ENCODE data around the gene PRKCA.

The PRKCA gene

DNA sequence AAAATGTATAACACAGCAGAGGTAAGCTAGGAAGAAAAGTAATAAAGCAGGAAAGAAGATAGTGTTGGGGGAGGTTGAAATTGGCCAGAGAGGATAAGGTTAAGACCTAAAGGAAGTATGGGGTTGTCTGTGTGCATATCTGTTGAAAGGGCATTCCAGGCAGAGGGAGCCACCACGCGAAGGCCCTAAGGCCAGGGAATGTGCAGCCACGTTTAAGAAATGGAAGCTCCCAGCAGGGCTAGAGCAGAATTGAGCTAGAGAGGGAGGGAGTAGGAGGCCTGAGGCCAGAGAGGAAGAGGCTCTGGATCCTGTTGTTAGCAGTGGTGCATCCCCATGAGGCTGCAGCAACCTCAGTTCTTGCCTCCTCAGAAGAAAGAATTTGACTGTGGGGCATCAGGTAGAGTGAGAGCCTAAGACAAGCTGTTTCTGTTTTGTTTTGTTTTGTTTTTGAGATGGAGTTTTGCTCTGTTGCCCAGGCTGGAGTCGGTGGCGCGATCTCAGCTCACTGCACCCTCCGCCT is 473.5 kb downstream of the PRKCA start:
- no peak for FAIRE-seq

GRCh38 chr17:66776999-66777688 is 474.7 kb downstream of the PRKCA start:
- FAIRE-seq (no peak), DNase-seq (ENCODE audit: insufficient read length, low spot score) (no peak)

More for the DNA sequence above, 473.5 kb downstream of the PRKCA start:
- no peak for DNase-seq (ENCODE audit: insufficient read length, low spot score)

DNA sequence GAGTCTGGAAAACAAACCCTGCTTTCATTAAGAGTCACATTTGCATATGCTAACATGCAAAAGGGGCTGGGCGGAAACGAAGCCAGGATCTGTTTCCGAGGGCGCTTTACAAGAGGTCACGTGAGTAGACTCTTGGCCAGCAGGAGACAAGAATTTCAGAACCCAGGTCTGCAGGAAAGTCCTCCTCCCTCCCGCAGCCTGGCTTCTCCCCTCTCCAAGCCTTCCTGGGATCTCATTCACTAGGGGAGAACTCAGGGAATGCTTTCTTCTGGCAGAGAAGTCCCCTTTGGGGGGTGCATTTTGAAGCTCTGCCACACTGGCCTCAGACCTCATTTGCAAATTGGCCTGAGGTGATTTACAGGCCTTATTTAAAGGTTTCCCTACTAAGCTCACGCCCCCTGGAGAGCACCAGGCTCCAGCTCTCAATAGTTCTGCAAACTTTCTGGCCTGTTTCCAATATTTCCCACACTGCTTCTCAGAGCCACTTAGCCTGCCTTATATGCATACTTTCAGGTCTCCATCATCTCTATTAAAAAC is 475.3 kb downstream of the PRKCA start:
- no peak for FAIRE-seq

DNA sequence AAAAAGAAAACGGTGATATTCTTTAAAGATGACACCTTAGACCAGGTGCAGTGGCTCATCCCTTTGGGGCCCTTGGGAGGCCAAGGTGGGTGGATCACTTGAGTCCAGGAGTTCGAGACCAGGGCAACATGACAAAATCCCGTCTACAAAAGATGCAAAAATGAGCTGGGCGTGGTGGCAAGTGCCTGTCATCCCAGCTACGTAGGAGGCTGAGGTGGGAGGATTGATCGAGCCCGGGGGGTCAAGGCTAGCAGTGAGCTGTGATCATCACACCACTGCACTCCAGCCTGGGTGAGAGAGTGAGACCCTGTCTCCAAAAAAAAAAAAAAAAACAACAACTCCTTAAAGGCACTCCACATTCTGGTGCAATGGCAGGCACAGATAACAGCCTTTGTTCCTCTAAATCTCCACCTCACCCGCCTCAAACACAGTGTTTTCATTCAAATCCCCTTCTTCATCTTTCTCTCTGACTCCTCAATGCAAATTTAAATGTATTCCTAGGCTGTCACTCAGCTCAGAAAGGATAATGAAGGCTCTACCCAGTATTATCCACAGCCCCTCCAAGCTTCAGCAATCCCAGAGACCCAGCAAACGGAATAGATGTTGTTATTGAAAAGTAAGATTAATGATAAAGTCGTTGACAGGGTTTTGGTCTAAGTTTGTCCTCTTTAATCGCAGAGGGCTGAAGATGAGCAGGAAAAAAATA is 476.3 kb downstream of the PRKCA start:
- DNase-seq (ENCODE audit: insufficient read length, low spot score), result no peak
- no peak for FAIRE-seq

More for the DNA sequence above, 475.3 kb downstream of the PRKCA start:
- DNase-seq (ENCODE audit: insufficient read length, low spot score), result no peak

DNA sequence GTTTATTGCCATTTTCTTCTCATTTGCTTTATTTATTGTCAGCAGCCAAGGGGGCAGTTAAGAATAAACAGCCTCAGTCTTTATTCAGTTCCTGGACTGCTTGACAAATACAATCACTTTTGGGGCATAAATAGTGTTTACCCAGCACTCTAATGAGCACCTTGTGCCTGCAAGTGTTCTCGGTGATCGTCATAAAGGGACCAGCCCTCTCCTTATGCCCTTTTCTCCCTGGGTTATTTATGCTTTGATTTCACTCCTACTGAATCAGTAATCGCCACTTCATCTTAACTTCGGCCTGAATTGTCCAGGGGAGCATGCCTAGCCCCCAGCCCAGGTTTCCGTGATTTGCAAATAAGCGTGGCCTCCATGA is 476.8 kb downstream of the PRKCA start:
- no peak for FAIRE-seq
- DNase-seq (ENCODE audit: insufficient read length, low spot score), result no peak

DNA sequence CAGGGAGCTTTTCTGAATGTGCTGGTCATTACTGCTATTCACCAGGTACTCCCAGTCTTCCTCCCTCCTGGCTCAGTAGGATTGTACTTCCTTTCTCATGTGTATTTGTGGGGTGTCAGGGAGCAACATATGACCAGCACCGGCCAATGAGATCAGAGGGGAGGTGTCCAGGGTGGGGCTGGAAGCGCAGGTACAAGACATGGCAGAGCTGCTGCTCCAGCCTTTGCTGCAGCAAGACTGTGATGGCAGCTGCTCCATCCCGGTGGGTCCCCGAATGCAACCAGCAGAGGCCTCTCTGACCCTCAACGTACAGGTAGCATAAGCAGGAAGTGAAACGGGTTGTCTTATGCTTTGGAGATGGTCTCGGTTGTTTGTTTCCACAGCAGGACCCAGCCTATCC is 478.7 kb downstream of the PRKCA start:
- DNase-seq (ENCODE audit: insufficient read length, low spot score), result no peak
- FAIRE-seq, result no peak

DNA sequence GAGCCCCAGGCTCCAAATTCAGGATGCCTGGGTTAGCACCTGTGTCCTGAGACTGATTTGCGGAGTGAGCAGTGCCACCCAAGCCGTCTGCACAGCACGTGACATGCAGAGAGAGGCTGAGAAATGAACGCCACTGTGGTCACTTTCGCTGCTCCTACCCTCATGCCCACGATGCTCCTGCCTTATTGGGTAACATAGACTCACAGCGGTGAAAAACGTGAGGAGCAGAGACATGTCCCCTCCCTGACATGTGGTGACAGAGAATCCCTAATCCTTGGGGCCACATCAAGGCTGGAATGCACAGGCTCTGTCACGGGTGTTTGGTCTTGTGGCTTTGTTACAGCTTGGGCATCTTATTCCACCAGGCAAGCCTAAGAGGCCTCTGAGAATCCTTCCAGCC is 480.4 kb downstream of the PRKCA start:
- no peak for FAIRE-seq
- DNase-seq (ENCODE audit: insufficient read length, low spot score), result no peak

DNA sequence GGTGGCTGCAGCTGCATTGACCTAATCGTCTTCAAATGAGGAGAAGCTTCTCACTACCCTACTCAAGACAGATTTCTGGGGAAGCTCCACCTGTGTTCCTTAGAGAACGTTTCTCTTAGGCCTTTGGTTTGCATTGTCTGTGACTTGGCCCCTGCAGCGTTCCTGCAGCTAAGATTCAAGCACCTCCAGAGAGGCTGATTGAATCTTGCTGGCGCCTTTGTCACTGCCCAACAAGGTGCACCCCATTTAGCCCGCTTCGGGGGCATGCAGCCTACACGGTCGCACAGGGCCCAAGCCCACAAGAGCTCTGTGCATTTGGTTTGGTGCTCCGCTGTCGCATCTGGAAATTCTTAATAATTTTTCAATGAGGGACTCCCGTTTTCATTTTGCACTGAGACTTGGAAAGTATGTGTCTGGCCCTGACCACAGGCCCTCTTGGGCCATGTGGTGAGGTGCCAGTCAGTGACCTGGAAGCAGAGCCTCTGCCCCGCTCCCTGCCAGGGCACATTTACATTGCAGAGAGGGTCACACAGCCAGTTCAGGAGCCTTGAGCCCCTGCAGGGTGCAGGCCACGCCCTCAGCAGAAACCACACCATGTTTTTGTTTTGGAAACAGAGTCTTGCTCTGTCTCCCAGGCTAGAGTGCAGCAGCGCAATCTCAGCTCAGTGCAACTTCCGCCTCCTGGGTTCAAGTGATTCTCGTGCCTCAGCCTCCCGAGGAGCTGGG is 481.4 kb downstream of the PRKCA start:
- DNase-seq (ENCODE audit: insufficient read length, low spot score) (no peak), FAIRE-seq (no peak)

DNA sequence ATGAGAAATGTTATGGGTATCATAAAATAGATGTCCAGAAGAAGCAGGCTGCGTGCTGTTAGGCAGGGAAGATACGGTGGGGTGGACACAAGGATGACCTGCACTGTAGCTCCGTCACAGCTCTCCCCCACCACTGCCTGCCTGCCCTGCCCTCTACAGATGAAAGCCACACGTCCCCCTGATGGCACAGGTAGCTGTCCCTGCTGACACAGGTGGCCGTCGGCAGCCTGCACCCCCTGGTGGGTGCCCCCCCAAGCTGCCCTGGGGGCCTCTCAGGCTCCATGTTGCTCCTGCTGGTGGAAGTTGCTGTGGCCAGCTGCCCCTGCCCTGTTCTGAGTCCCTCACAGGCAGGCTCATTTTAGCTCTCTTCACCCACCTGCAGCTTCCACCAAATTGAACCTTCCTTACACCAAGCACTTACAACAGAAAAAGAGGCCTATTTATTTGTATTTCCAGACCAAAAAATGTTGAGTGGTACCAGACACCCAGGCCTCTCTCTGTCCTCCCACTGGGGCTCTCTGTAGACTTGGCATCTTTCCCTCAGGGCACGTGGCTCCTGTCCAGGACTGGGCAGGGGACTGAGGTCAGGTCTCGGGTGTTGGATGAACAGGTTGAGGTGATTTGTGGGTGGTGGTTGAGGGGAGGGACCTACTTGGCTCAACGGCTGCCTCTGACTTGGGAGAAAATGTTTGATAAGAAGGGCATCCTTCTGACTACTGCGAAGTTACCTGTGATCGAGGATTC is 482.4 kb downstream of the PRKCA start:
- FAIRE-seq, result no peak
- no peak for DNase-seq (ENCODE audit: insufficient read length, low spot score)

GRCh38 chr17:66786107-66786506 is 483.7 kb downstream of the PRKCA start:
- FAIRE-seq (no peak), DNase-seq (ENCODE audit: insufficient read length, low spot score) (no peak)

DNA sequence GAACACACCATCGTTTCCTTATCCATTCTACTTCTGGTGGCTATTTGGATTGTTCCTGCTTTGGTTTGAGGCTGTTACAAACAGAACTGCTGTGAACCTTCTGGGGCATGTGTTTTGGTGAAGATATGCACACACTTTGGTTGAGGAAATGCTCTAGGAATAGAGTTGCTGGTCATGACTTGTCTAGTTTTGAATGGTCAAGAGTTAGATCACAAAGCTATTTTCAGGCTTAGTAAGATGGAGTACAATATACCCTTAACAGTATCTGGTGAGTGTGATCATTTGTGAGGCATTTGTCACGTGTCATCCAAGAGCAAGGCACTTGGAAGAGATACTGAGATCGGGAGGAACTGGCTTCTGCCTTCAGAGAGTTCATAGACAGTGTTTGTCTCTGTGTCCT is 485.5 kb downstream of the PRKCA start:
- FAIRE-seq (no peak), DNase-seq (ENCODE audit: insufficient read length, low spot score) (no peak)

DNA sequence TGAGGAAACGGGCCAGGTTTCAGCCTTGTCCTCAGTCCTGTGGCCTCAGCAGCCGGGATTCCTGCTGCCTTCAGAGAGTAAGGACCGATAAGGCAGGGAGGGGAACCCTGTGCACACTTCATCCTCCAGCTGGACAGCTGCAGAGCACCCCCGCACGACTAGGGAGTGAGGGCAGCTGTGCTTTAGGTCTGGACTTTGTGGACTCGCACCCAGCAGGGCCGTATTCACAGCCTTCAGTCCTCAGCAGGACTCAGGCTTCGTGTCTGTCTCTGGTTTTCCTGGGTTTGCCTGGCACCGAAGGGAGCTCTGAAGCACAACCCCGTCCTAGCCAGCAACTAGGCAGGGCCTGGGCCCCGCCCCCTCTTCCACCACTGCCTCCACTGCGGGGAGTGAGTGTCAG is 486.7 kb downstream of the PRKCA start:
- no peak for DNase-seq (ENCODE audit: insufficient read length, low spot score)
- no peak for FAIRE-seq

- FAIRE-seq (no peak), DNase-seq (ENCODE audit: insufficient read length, low spot score) (no peak)
Observed at GRCh38 chr17:66789961-66790437, 487.6 kb downstream of the PRKCA start.

DNA sequence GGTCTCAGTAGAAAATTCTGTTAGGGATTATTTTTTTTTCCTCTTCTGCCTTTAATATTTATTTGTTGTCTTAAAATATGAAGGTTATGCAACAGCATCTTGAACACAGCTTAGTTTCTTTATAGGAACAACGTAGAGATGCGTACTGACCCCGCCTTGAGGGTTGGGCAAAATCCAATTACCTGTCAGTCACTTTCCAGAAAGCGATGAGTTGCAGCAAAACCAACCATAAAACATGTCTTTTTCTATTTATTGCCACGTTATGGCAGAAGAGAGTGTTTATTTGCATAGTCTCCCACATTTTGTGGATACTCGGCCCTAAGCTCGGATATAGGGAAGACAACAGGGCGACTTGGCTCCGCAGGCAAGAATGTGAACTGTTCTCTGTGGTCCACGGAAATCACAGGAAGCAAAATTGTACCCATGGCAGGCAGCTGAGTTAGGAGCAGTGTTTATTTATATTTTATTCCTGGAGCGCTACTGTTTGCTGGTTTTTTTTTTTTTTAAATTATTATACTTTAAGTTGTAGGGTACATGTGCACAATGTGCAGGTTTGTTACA is 488.2 kb downstream of the PRKCA start:
- no peak for FAIRE-seq

DNA sequence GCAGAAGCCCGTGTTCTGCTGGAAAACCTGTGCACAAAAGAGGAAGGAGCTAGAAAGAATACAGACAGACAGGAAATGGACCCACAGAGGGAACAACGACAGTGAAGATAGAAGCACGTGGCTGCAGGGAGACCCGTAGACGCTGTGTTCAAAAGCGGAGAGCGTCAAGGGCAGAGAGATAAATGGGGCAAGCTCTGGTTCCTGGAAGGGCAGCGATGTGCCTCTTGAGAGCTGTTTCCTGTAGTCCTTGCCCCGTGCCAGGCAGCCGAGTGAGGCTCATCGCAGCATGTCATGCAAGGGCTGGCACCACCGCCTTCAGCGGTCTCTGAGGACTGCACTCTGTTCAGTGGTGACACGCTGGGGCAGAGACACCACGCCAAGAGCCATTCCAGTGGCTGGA is 488.9 kb downstream of the PRKCA start:
- no peak for DNase-seq (ENCODE audit: insufficient read length, low spot score)
- FAIRE-seq, result no peak

More for the DNA sequence above, 488.2 kb downstream of the PRKCA start:
- no peak for DNase-seq (ENCODE audit: insufficient read length, low spot score)

- DNase-seq (ENCODE audit: insufficient read length, low spot score) (no peak), FAIRE-seq (no peak)
Observed at GRCh38 chr17:66793814-66794213, 491.4 kb downstream of the PRKCA start.

DNA sequence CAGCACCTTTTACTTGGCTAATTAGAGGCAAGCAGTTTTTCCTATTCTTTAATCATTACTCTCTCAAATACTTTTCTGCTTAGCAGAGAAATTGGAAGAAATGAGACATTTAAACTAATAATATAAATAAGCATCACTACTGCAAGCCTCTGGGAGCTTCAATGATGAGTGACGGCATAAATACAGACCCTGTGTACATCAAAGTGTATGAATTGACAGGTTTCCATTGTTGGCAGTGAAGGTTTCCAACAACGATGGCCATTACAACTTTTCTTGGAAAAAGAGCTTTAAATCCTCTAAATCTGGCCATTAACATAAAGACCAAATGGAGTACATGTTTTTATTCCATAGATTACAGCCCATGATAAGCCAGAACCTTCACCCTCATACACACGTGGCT is 493.1 kb downstream of the PRKCA start:
- FAIRE-seq (no peak), DNase-seq (ENCODE audit: insufficient read length, low spot score) (no peak)

DNA sequence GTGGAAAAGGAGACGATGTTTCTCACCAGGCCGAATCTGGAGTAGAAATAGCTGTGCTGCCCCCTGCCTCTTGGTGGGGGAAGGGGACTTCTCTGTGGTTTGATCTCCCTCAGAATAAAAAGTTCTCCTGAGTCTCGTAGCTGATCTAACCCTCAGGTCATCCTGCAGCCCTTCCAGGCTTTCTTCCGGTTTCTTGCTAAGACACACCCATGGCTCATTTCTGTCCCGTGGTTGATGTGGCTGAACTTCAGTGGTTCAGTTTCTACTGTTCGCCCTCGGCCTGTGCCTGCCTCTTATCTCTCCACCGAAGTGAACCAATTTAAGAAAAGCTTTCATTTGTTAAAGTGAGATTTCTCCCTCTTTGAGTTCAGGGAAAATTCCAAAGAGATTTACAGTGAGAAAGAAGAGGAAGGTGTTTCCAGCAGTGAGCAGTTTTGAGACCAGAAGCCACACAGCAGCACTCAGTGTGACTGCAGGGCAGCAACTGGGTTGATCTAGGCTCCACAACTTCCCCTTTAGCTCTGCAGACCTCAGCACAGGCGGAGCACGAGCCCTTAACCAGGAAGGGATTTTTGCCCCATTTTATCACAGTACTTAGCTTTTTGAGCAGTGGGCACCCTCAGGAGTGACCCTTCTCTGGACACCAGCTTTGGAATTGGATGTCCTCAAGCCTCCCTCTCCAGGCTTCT is 497.6 kb downstream of the PRKCA start:
- FAIRE-seq (no peak), DNase-seq (ENCODE audit: insufficient read length, low spot score) (no peak)

GRCh38 chr17:66803474-66803951 is 501.1 kb downstream of the PRKCA start:
- DNase-seq (ENCODE audit: insufficient read length, low spot score) (no peak), FAIRE-seq (no peak)
